ENCODE results near the gene ASAP2. TPM values are rescaled to one million over a fixed set of nuclear protein-coding genes. Genes with fewer than 3 reads are reported as not detected.

ASAP2 gene
- total RNA-seq, 3 donors from 2014 or later, result 50.4 to 84.1 (median 50.5) TPM

DNA sequence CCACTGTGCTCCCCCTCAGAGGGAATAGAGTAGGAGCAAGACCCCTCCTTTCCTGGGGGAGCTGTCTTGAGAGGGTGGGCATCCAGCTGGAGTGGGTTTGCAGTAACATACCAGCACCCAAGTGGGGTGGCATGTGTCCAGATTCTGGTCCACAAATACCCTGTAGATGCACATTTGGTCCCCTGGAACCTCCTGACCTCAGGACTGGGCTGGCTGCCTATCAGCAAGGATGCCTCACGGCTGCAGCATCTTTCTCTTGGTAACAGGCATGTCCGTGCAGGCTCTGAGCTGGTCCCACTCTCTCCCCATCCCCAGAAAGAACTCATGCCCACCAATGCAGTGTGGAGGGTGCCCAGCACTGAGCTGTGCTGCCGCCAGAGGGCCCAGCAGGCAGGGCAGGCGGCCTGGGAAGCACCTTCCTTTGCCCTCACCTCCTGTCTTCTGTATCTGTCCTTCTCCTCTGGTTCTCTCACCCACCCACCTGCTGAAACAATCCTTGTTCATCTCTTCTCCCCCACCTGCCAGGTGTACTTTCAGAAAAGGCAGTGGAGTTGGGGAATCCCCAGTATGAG, 169.3 kb downstream of the ASAP2 start:
- intact Hi-C loops (cut with DNase I, micrococcal nuclease), result no loop called here
- ATAC-seq (no peak), DNase-seq (no peak)
- Histone ChIP-seq H3K4me3 (no peak overlapping the region), H3K4me1 (ENCODE audit: low read depth) (peaks cover 9% of the 10 kb centered on the region), H3K9me3 (no peaks in the 10 kb centered on the region), H3K36me3 (ENCODE audit: low read depth) (no peaks in the 10 kb centered on the region)
- TF ChIP-seq, protein P1, sequence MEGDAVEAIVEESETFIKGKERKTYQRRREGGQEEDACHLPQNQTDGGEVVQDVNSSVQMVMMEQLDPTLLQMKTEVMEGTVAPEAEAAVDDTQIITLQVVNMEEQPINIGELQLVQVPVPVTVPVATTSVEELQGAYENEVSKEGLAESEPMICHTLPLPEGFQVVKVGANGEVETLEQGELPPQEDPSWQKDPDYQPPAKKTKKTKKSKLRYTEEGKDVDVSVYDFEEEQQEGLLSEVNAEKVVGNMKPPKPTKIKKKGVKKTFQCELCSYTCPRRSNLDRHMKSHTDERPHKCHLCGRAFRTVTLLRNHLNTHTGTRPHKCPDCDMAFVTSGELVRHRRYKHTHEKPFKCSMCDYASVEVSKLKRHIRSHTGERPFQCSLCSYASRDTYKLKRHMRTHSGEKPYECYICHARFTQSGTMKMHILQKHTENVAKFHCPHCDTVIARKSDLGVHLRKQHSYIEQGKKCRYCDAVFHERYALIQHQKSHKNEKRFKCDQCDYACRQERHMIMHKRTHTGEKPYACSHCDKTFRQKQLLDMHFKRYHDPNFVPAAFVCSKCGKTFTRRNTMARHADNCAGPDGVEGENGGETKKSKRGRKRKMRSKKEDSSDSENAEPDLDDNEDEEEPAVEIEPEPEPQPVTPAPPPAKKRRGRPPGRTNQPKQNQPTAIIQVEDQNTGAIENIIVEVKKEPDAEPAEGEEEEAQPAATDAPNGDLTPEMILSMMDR (IDR thresholded peaks at IDR 0.05), result no peak

DNA sequence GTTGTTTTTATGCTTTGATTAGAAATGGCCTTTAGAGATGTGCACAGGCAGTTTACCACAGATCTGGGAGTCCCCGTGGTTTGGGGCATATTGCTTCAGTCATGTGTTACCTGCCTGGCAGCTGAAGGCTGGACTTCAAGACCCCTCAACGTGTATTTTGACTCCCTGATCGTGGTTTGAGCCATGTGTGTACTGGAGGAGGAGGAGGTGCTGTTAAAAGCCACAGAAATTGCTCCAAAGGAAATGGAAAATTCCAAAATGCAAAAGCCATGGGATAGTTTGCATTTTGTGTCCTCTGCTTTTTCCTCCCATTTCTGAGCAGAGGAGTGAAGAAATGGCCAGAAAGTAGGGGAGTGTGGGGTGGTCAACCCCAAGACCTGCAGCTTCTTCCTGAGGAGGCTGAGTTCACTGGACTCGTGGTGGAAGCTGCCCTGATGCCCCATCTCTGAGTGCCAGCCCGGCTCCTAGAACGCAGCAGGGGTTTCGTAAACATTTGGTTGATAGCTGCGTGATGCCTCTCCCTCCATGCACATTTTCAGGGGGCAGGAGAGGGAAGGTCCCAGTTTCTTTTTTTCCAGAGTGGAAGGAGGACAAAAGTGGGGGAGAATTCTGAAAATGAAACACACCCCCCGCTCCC, 171.0 kb downstream of the ASAP2 start:
- DNase-seq (no peak), ATAC-seq (no peak)
- TF ChIP-seq, protein P1 (IDR thresholded peaks at IDR 0.05), result no peak
- no peak overlapping the region for H3K4me3 ChIP-seq
- H3K36me3 ChIP-seq (ENCODE audit: low read depth), result no peaks in the 10 kb centered on the region
- H3K9me3 ChIP-seq, result no peaks in the 10 kb centered on the region
- intact Hi-C loops (cut with DNase I, micrococcal nuclease), result no loop called here
- H3K4me1 ChIP-seq (ENCODE audit: low read depth), result peaks cover 17% of the 10 kb centered on the region

DNA sequence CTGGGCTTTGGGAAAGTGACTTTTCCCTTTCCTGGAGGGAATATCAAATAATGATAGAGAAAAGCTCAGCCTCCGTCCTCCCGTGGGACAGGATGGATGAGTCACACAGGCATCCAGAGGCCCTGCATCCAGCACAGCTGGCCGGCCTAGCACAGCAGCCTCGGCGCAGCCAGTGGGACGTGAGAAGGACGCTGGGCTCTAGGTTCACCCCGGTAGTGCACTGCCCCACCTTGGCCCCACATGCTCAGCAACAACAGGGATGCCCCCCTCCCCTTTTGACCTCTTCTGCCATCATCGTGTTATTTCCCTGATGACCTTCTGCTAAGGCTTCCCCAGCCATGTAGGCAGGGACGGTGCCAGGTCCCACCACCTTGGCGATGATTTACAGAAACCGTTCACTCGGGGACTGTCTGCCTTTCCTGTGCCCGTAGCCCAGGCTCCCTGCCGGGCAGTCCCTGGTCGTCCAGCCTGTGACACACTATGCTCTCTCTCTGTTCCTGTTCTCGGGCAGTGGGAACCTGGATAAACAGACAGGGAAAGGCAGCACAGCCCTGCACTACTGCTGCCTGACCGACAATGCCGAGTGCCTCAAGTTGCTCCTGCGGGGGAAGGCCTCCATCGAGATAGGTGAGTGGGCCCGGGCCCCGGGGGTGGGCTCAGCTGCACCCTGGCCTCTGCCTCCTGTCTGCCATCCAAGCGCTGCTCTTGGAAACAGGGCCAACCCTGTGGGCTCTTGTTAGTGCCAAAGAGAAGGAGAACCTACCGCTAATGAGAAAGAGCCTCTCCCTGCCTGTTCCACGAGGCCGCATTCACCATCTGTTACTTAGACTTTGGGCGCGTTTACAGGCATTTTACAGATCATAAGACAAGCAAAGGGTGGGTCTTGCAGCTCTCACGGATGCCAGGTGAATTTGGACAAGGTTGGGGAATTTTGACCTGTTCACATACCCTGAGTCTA, 172.1 kb downstream of the ASAP2 start:
- peaks cover 17% of the 10 kb centered on the region for H3K4me1 ChIP-seq (ENCODE audit: low read depth)
- no peak overlapping the region for H3K4me3 ChIP-seq
- peak in 1 of 3 donors; percentile 38 for DNase-seq
- no peaks in the 10 kb centered on the region for H3K36me3 ChIP-seq (ENCODE audit: low read depth)
- peak; percentile 53 for ATAC-seq
- TF ChIP-seq, protein P1 (IDR thresholded peaks at IDR 0.05), result no peak
- intact Hi-C loops (cut with DNase I, micrococcal nuclease), result no loop called here
- H3K9me3 ChIP-seq, result no peaks in the 10 kb centered on the region

DNA sequence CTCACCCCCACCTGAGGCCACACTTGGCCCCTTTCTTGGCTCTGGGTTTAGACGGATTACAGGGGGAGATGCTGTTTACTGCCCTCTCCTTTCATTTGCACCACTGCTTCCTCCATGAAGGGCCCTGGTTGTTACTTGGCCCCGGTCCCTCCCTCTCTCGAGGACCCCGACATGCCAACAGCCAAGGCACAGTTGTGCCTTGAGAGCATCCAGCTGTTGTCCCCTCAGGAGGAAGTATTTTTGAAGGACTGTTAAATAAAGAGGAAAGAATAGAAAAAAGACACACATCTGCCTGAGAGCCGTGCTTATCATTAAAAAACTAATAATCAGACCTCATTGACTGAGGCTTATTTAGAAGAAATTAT, 172.8 kb downstream of the ASAP2 start:
- Histone ChIP-seq H3K9me3 (no peaks in the 10 kb centered on the region), H3K4me1 (ENCODE audit: low read depth) (peaks cover 17% of the 10 kb centered on the region), H3K36me3 (ENCODE audit: low read depth) (no peaks in the 10 kb centered on the region), H3K4me3 (no peak overlapping the region)
- TF ChIP-seq, protein P1 (IDR thresholded peaks at IDR 0.05), result no peak
- ATAC-seq (no peak), DNase-seq (no peak)
- intact Hi-C loops (cut with DNase I, micrococcal nuclease), result no loop called here

DNA sequence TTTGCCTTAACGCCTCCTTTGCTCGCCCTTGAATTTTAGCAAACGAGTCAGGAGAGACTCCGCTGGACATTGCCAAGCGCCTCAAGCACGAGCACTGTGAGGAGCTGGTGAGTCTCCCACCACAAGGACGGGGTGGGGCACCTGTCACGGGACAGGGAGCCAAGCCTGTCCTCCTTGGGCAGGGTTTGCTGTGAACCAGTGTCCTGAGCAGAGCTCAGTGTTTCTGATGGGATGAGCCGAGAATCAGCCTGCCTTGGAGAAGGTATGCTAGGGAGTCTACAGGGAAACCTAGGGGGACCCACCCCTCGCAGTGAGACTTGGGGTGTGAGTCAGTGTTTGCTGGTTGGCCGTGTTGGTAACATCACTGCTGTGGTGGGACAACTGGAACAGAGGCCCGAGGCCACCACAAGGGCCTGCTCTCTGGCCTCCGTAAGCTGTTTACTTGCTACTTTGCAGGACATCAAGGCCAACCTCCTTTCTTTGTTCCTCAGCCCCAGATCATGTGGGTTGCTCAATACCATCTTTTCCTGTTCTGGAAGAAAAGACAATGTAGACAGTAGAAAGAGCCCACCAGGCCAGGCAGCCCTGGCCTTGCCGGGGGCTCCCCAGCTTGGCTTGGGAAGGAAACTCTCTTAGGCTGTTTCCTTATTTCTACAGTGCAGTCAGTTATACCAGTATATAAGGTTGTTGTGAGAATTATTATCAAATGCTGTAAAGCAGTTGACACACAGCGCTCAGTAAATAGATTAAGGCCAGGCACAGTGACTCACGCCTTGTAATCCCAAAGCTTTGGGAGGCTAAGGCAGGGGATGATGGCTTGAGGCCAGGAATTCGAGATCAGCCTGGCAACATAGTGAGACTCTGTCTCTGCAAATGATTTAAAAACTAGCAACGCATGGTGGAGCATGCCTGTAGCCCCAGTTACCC, 174.4 kb downstream of the ASAP2 start:
- intact Hi-C loops (cut with DNase I, micrococcal nuclease), result no loop called here
- Histone ChIP-seq H3K36me3 (ENCODE audit: low read depth) (no peaks in the 10 kb centered on the region), H3K9me3 (no peaks in the 10 kb centered on the region), H3K4me3 (no peak overlapping the region), H3K4me1 (ENCODE audit: low read depth) (peaks cover 17% of the 10 kb centered on the region)
- TF ChIP-seq, protein P1 (IDR thresholded peaks at IDR 0.05), result no peak
- peak; percentile 86 for ATAC-seq
- peak in 1 of 3 donors; percentile 36 for DNase-seq

All from mucosa of descending colon (tissue), 3 donors.